Esophagus muscularis mucosa (tissue), 4 donors: Measurements from ENCODE around the gene P2RX5. TPM values are rescaled to one million over a fixed set of nuclear protein-coding genes. Genes with fewer than 3 reads are reported as not detected.

ENCODE experiments used
- DNase-seq: peaks from one replicate; pipeline ENCODE4 v3.0.0-alpha.2; 2017; ENCODE audit errors: extremely low spot score
- H3K27ac ChIP-seq, 4 donors: fragments of 200-600 bp; sonication (generic); replicated peaks in 1 of 4; 1 replicate in 3 of 4; 2 replicates in 1 of 4; pipeline ENCODE4 v1.5.1; 2016 to 2019; ENCODE audit warnings: mild to moderate bottlenecking in 1 of 4
- H3K27me3 ChIP-seq, 4 donors: fragments of 200-600 bp; sonication (generic); one replicate each; pipeline versions ENCODE4 v1.5.1 to v1.6.0; 2016 to 2019
- H3K36me3 ChIP-seq, 4 donors: fragments of 200-600 bp; sonication (generic); one replicate each; pipeline ENCODE4 v1.5.1; 2016 to 2019
- H3K4me1 ChIP-seq, 4 donors: fragments of 200-600 bp; sonication (generic); one replicate each; pipeline ENCODE4 v1.5.1; 2016 to 2019
- H3K4me3 ChIP-seq, 4 donors: fragments of 200-600 bp; sonication (generic); 1 replicate in 2 of 4; 2 replicates in 2 of 4; pipeline ENCODE4 v1.5.1; 2016 to 2019; ENCODE audit warnings: mild to moderate bottlenecking in 4 of 4, moderate library complexity in 1 of 4
- H3K9me3 ChIP-seq, 4 donors: fragments of 200-600 bp; sonication (generic); 1 replicate in 3 of 4; 2 replicates in 1 of 4; pipeline ENCODE4 v1.5.1; 2016 to 2019
- EP300 ChIP-seq: sonication (generic); formaldehyde crosslinking; IDR thresholded peaks from one replicate; pipeline ENCODE4 v1.6.1; 2017; ENCODE audit warnings: antibody characterized with exemption
- POLR2A ChIP-seq: fragments of 450-650 bp; IDR thresholded peaks from one replicate; pipeline ENCODE4 v1.6.1; 2017; ENCODE audit warnings: antibody characterized with exemption, moderate library complexity, mild to moderate bottlenecking, low read depth
- POLR2AphosphoS5 ChIP-seq, 2 donors: sonication (generic); formaldehyde crosslinking; IDR thresholded peaks; one replicate each; pipeline ENCODE4 v1.6.1; 2017; ENCODE audit warnings: antibody characterized with exemption in 2 of 2
- WGBS: methylation state at CpG from one replicate; pipeline ENCODE4 v1.1.5; 2018; 5-methylcytosine and 5-hydroxymethylcytosine counted together
- intact Hi-C: fragments of 100-400 bp; cut with DNase I; formaldehyde crosslinking; loops from one replicate; pipeline ENCODE4 v1.15.1; 2023
- total RNA-seq, 4 donors: library from RNA; depleted of rRNA; stranded (reverse); fragments of >200 nt; gene quantifications; one replicate each; pipeline versions ENCODE4 v1.1.0 to v1.2.1, GENCODE V29; 2016
- TF ChIP-seq, protein P1 (sequence below), 3 experiments: fragments of 200-600 bp in 2 of 3; fragments of 450-650 bp in 1 of 3; sonication (generic) in 2 of 3; IDR thresholded peaks; one replicate each; pipeline ENCODE4 v1.5.1; 2017 to 2019; ENCODE audit warnings: antibody characterized with exemption in 3 of 3, mild to moderate bottlenecking in 2 of 3, moderate library complexity in 1 of 3

The P2RX5 gene
- total RNA-seq, 4 donors from 2014 or later, result 0.19 to 1.5 (median 1.0) TPM

- H3K4me1 ChIP-seq, result peaks cover 0 to 5% (median 0%) of the 10 kb centered on the region in 4 donors
- H3K36me3 ChIP-seq, result peaks cover 6 to 88% (median 48%) of the 10 kb centered on the region in 4 donors
- TF ChIP-seq EP300 (no peak), POLR2A (no peak), POLR2AphosphoS5 (IDR thresholded peaks at IDR 0.05) (no peak)
- TF ChIP-seq, protein P1, sequence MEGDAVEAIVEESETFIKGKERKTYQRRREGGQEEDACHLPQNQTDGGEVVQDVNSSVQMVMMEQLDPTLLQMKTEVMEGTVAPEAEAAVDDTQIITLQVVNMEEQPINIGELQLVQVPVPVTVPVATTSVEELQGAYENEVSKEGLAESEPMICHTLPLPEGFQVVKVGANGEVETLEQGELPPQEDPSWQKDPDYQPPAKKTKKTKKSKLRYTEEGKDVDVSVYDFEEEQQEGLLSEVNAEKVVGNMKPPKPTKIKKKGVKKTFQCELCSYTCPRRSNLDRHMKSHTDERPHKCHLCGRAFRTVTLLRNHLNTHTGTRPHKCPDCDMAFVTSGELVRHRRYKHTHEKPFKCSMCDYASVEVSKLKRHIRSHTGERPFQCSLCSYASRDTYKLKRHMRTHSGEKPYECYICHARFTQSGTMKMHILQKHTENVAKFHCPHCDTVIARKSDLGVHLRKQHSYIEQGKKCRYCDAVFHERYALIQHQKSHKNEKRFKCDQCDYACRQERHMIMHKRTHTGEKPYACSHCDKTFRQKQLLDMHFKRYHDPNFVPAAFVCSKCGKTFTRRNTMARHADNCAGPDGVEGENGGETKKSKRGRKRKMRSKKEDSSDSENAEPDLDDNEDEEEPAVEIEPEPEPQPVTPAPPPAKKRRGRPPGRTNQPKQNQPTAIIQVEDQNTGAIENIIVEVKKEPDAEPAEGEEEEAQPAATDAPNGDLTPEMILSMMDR (IDR thresholded peaks at IDR 0.05), result no peak
- H3K27me3 ChIP-seq, result no peaks in the 10 kb centered on the region
- intact Hi-C loops, result no loop called here
- WGBS, result 100% methylated on average over 3 of the region's 12 CpGs
- no peak overlapping the region for H3K4me3 ChIP-seq
- DNase-seq, result no peak
- no peaks in the 10 kb centered on the region for H3K9me3 ChIP-seq
- no peak overlapping the region for H3K27ac ChIP-seq
Measured at GRCh38 chr17:3647251-3647650, 48.7 kb downstream of the P2RX5 start.

DNA sequence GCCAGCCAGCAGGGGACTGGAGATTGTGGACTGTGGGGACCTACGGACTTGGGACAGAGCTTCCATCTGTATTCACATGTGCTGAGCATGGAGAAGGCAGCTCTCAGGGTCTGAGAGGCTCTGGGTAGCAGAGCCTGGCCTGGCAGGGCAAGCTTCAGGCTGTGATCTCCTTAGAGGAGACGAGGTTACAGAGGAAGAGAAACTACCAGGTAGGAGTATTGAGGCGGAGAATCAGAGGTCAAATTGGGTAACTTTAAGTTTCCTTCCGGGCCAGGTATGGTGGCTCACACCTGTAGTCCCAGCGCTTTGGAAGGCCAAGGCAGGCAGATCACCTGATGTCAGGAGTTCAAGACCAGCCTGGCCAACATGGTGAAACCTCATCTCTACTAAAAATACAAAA lies 50.6 kb downstream of the P2RX5 start:
- peaks cover 0 to 11% (median 3%) of the 10 kb centered on the region in 4 donors for H3K4me1 ChIP-seq
- H3K4me3 ChIP-seq, result no peak overlapping the region
- 81% methylated on average over 5 of the region's 5 CpGs for WGBS
- no peak overlapping the region for H3K27ac ChIP-seq
- H3K36me3 ChIP-seq, result peaks cover 6 to 87% (median 49%) of the 10 kb centered on the region in 4 donors
- TF ChIP-seq EP300, result no peak
- TF ChIP-seq POLR2A, result no peak
- TF ChIP-seq, protein P1 (IDR thresholded peaks at IDR 0.05), result no peak
- TF ChIP-seq POLR2AphosphoS5 (IDR thresholded peaks at IDR 0.05), result no peak
- DNase-seq, result no peak
- intact Hi-C loops, result no loop called here
- no peaks in the 10 kb centered on the region for H3K9me3 ChIP-seq
- H3K27me3 ChIP-seq, result no peaks in the 10 kb centered on the region

GRCh38 chr17:3643889-3644349 lies 52.0 kb downstream of the P2RX5 start:
- Histone ChIP-seq H3K4me1 (peaks cover 0 to 15% (median 3%) of the 10 kb centered on the region in 4 donors), H3K27me3 (no peaks in the 10 kb centered on the region), H3K27ac (no peak overlapping the region), H3K36me3 (peaks cover 6 to 79% (median 42%) of the 10 kb centered on the region in 4 donors), H3K9me3 (no peaks in the 10 kb centered on the region), H3K4me3 (no peak overlapping the region)
- TF ChIP-seq POLR2A (no peak), POLR2AphosphoS5 (IDR thresholded peaks at IDR 0.05) (no peak), EP300 (no peak)
- TF ChIP-seq, protein P1 (IDR thresholded peaks at IDR 0.05), result no peak
- intact Hi-C loops, result no loop called here
- no peak for DNase-seq
- WGBS, result 100% methylated on average over 4 of the region's 4 CpGs

DNA sequence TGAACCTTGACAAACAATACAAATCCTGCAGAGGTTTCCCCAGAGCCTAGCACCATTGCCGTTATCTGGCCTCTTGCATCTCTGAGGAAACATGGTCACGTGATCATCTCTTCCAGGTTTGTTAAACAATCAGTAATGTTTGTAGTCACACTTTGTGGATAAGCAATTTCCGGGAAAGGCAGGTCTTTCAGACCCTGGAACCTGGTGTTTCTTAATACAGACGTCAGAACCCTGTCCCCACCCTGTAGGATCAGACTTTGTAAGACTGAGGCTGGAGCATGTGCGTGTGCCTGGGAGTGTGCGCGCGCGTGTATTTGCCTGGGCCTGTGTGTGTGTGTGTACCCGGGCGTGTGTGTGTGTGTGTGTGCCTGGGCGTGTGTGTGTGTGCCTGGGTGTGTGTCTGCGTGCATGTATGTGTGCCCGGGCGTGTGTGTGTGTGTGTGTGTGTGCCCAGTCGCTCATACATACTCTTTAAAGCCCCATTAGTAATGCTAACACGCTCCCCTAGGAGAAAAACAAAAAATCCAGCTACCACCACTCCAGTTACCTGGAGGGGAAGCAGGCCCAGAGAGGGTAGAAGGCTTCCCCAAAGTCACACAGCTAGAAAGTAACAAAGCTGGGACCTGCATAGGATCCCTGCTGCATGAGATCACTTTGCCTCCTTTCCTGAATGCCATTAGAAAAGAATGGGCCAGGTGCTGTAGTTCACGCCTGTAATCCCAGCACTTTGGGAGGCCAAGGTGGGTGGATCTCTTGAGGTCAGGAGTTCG lies 54.1 kb downstream of the P2RX5 start:
- WGBS, result 93% methylated on average over 19 of the region's 19 CpGs

More for the DNA sequence above, 54.1 kb downstream of the P2RX5 start:
- TF ChIP-seq POLR2A (no peak), EP300 (no peak), POLR2AphosphoS5 (IDR thresholded peaks at IDR 0.05) (no peak)
- TF ChIP-seq, protein P1 (IDR thresholded peaks at IDR 0.05), result no peak
- Histone ChIP-seq H3K4me3 (no peak overlapping the region), H3K36me3 (peaks cover 0 to 65% (median 26%) of the 10 kb centered on the region in 4 donors), H3K27me3 (no peaks in the 10 kb centered on the region), H3K27ac (no peak overlapping the region), H3K9me3 (no peaks in the 10 kb centered on the region), H3K4me1 (peaks cover 12 to 25% (median 13%) of the 10 kb centered on the region in 4 donors)
- no peak for DNase-seq
- intact Hi-C loops, result no loop called here
